ENCODE data around the gene LRP2BP.
"Not testable (repeated sequence)": the region's sequence is repeated elsewhere in the genome, so short reads cannot be mapped to it uniquely, and the experiment has no call there.

Gene LRP2BP

GRCh38 chr4:185361872-185362271 is 33.9 kb downstream of the LRP2BP start:
- no peak for DNase-seq (ENCODE audit: low read depth in 2 of 2)

- no peak for DNase-seq (ENCODE audit: low read depth in 2 of 2)
These were observed 35.8 kb downstream of the LRP2BP start for GRCh38 chr4:185359767-185360446.

GRCh38 chr4:185358959-185359358 is 36.8 kb downstream of the LRP2BP start:
- DNase-seq (ENCODE audit: low read depth in 2 of 2): no peak

GRCh38 chr4:185358514-185358913 is 37.2 kb downstream of the LRP2BP start:
- DNase-seq (ENCODE audit: low read depth in 2 of 2): no peak

- DNase-seq (ENCODE audit: low read depth in 2 of 2): no peak
These were observed 37.8 kb downstream of the LRP2BP start for GRCh38 chr4:185357733-185358440.

- no peak for DNase-seq (ENCODE audit: low read depth in 2 of 2)
These were observed 38.5 kb downstream of the LRP2BP start for GRCh38 chr4:185357211-185357610.

- no peak for DNase-seq (ENCODE audit: low read depth in 2 of 2)
These were observed 43.0 kb downstream of the LRP2BP start for GRCh38 chr4:185352741-185353140.

- no peak for DNase-seq (ENCODE audit: low read depth in 2 of 2)
These were observed 43.5 kb downstream of the LRP2BP start for GRCh38 chr4:185352202-185352601.

- no peak for DNase-seq (ENCODE audit: low read depth in 2 of 2)
These were observed 44.0 kb downstream of the LRP2BP start for GRCh38 chr4:185351691-185352090.

GRCh38 chr4:185346975-185347601 is 48.6 kb downstream of the LRP2BP start:
- no peak for DNase-seq (ENCODE audit: low read depth in 2 of 2)

GRCh38 chr4:185344743-185345538 is 50.8 kb downstream of the LRP2BP start:
- no peak for DNase-seq (ENCODE audit: low read depth in 2 of 2)

GRCh38 chr4:185343726-185344581 is 51.8 kb downstream of the LRP2BP start:
- DNase-seq (ENCODE audit: low read depth in 2 of 2): no peak

GRCh38 chr4:185341841-185342240 is 53.9 kb downstream of the LRP2BP start:
- DNase-seq (ENCODE audit: low read depth in 2 of 2): no peak

GRCh38 chr4:185341377-185341776 is 54.3 kb downstream of the LRP2BP start:
- no peak for DNase-seq (ENCODE audit: low read depth in 2 of 2)

- DNase-seq (ENCODE audit: low read depth in 2 of 2): no peak
These were observed 55.8 kb downstream of the LRP2BP start for GRCh38 chr4:185339941-185340340.

- DNase-seq (ENCODE audit: low read depth in 2 of 2): no peak
These were observed 60.1 kb downstream of the LRP2BP start for GRCh38 chr4:185335579-185335978.

- no peak for DNase-seq (ENCODE audit: low read depth in 2 of 2)
These were observed 61.4 kb downstream of the LRP2BP start for GRCh38 chr4:185334326-185334725.

GRCh38 chr4:185332575-185333464 is 62.9 kb downstream of the LRP2BP start:
- no peak for DNase-seq (ENCODE audit: low read depth in 2 of 2)

GRCh38 chr4:185329879-185330510 is 65.7 kb downstream of the LRP2BP start:
- DNase-seq (ENCODE audit: low read depth in 2 of 2): not testable (repeated sequence)

GRCh38 chr4:185328586-185328985 is 67.1 kb downstream of the LRP2BP start:
- DNase-seq (ENCODE audit: low read depth in 2 of 2): no peak

Measured in activated CD8-positive, alpha-beta memory T cell treated with anti-CD3 and anti-CD28 coated beads for 4 hours (primary cell).